Neural progenitor cell (in vitro differentiated cells): ENCODE data around the gene HSPA4L.

Source experiments
- CTCF ChIP-seq: fragments of 200-600 bp; sonication (generic); IDR thresholded peaks from 2 replicates; pipeline ENCODE4 v1.5.1; 2017; ENCODE audit warnings: antibody characterized with exemption, mild to moderate bottlenecking
- EZH2 ChIP-seq: fragments of 200-600 bp; sonication (generic); IDR thresholded peaks from 2 replicates; pipeline ENCODE4 v1.6.1; 2017; ENCODE audit warnings: antibody characterized with exemption, mild to moderate bottlenecking, moderate library complexity
- EZH2phosphoT487 ChIP-seq: fragments of 200-600 bp; sonication (generic); IDR thresholded peaks from 2 replicates; pipeline ENCODE4 v1.6.1; 2017; ENCODE audit warnings: antibody characterized with exemption

- no peak for TF ChIP-seq CTCF
- no peak for TF ChIP-seq EZH2
- TF ChIP-seq EZH2phosphoT487, result no peak
These were observed 98.8 kb downstream of the HSPA4L start, which contains the start of gene PLK4 for GRCh38 chr4:127880763-127881562.
